Globus pallidus (tissue), 1 donor: ENCODE measurements around the gene PIN1.
"Not testable (repeated sequence)": the region's sequence is repeated elsewhere in the genome, so short reads cannot be mapped to it uniquely, and the experiment has no call there.

ENCODE experiments used
- DNase-seq: peaks from one replicate; pipeline ENCODE4 v3.0.0-alpha.2; 2015; ENCODE audit warnings: low spot score

PIN1 gene

GRCh38 chr19:9818734-9819595, 16.2 kb upstream of the PIN1 start, which contains the start of gene FBXL12:
FBXL12 (minus strand) TSS chr19:9819079; CDS start chr19:9818813, 266 bp downstream.
- DNase-seq: peak; percentile 100

GRCh38 chr19:9819596-9819909, 15.6 kb upstream of the PIN1 start:
- DNase-seq: no peak

GRCh38 chr19:9820034-9820433, 15.1 kb upstream of the PIN1 start:
- not testable (repeated sequence) for DNase-seq

GRCh38 chr19:9823816-9824215, 11.3 kb upstream of the PIN1 start:
- no peak for DNase-seq

GRCh38 chr19:9827289-9828238, 7.6 kb upstream of the PIN1 start, which contains the start of gene UBL5:
UBL5 (plus strand) TSS chr19:9827918; CDS start chr19:9828338, 420 bp downstream.
- peak; percentile 88 for DNase-seq

- no peak for DNase-seq
Measured at GRCh38 chr19:9828551-9829063, 6.5 kb upstream of the PIN1 start.

- no peak for DNase-seq
Measured at GRCh38 chr19:9834307-9834725, 802 bp upstream of the PIN1 start.

- no peak for DNase-seq
Measured at GRCh38 chr19:9835507-9835949, 410 bp downstream of the PIN1 start.

GRCh38 chr19:9836021-9836420, 903 bp downstream of the PIN1 start:
- DNase-seq: no peak

GRCh38 chr19:9838324-9838723, 3.2 kb downstream of the PIN1 start:
- DNase-seq: no peak

GRCh38 chr19:9839415-9839814, 4.3 kb downstream of the PIN1 start:
- no peak for DNase-seq

- DNase-seq: no peak
Measured at GRCh38 chr19:9842834-9843625, 7.9 kb downstream of the PIN1 start.

GRCh38 chr19:9843626-9844273, 8.6 kb downstream of the PIN1 start:
- not testable (repeated sequence) for DNase-seq

GRCh38 chr19:9847087-9847671, 12.1 kb downstream of the PIN1 start:
- no peak for DNase-seq

- DNase-seq: no peak
Measured at GRCh38 chr19:9848060-9848459, 12.9 kb downstream of the PIN1 start.

- no peak for DNase-seq
Measured at GRCh38 chr19:9848762-9849161, 13.6 kb downstream of the PIN1 start.

GRCh38 chr19:9849791-9850190, 14.7 kb downstream of the PIN1 start:
- DNase-seq: no peak

GRCh38 chr19:9850235-9850959, 15.3 kb downstream of the PIN1 start:
- no peak for DNase-seq

- DNase-seq: no peak
Measured at GRCh38 chr19:9854282-9854846, 19.2 kb downstream of the PIN1 start.

- no peak for DNase-seq
Measured at GRCh38 chr19:9856609-9857008, 21.5 kb downstream of the PIN1 start.
